BLaER1 treated with 17β-estradiol and CSF1 and Interleukin-3, amounts not matched to agents 10 nM and 100 nM (cell line): ENCODE measurements around the gene SBNO2.

Experiments used
- H3K27ac ChIP-seq, 11 experiments: shearing (Covaris generic); formaldehyde crosslinking; 2 replicates each; pipeline ENCODE4 v1.8.1; 2022
- H3K27me3 ChIP-seq, 11 experiments: shearing (Covaris generic); formaldehyde crosslinking; 2 replicates each; pipeline ENCODE4 v1.8.1; 2022
- H3K36me3 ChIP-seq, 11 experiments: shearing (Covaris generic); formaldehyde crosslinking; 2 replicates each; pipeline ENCODE4 v1.8.1; 2022
- H3K4me1 ChIP-seq, 10 experiments: shearing (Covaris generic); formaldehyde crosslinking; 2 replicates each; pipeline ENCODE4 v1.8.1; 2022
- H3K4me2 ChIP-seq, 11 experiments: shearing (Covaris generic); formaldehyde crosslinking; 2 replicates each; pipeline ENCODE4 v1.8.1; 2022
- H3K4me3 ChIP-seq, 10 experiments: shearing (Covaris generic); formaldehyde crosslinking; 2 replicates each; pipeline ENCODE4 v1.8.1; 2022
- H3K9ac ChIP-seq, 11 experiments: shearing (Covaris generic); formaldehyde crosslinking; 2 replicates each; pipeline ENCODE4 v1.8.1; 2022
- H3K9me3 ChIP-seq, 11 experiments: shearing (Covaris generic); formaldehyde crosslinking; replicated peaks in 1 of 11; 2 replicates each; pipeline ENCODE4 v1.8.1; 2022
- H4K20me1 ChIP-seq, 11 experiments: shearing (Covaris generic); formaldehyde crosslinking; 2 replicates each; pipeline ENCODE4 v1.8.1; 2022
- Cebpa-rat ChIP-seq, 11 experiments: shearing (Covaris generic); IDR thresholded peaks; 2 replicates each; pipeline ENCODE4 v1.8.1; 2022

Gene SBNO2

DNA sequence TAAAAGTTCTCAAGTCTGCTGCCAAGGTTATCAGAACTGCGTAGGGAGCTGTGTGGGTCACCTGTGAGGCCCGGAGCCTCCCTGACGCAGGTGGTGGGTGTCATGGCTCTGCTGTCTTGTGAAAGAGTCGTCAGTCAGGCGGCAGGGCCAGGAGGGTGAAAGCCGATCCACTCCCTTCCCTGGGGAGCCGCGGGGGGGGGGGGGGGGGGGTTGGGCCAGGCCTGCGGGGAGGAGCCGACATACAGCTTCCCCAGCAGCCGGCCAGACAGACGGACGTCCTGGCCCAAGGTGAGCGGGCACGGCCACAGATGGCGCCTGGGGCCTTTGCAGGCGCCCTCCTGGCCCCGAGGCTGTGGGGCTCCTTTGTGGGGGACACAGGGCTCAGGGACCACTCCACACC lies 12.4 kb downstream of the SBNO2 start:
- no peak overlapping the region for H3K4me3 ChIP-seq
- H3K27ac ChIP-seq: no peak overlapping the region
- peaks cover 77 to 92% (median 79%) of the 10 kb centered on the region in 11 experiments for H4K20me1 ChIP-seq
- peaks cover 54 to 77% (median 65%) of the 10 kb centered on the region in 10 experiments for H3K4me1 ChIP-seq
- H3K9ac ChIP-seq: no peak overlapping the region; a peak in 1 of 22 replicates
- TF ChIP-seq Cebpa-rat (IDR thresholded peaks at IDR 0.05): no peak
- peaks cover 0 to 28% (median 10%) of the 10 kb centered on the region in 11 experiments; a peak in 13 of 22 replicates for H3K36me3 ChIP-seq
- peak overlapping the region; percentile 41 to 76 (median 61); a peak in 18 of 22 replicates for H3K4me2 ChIP-seq
- H3K9me3 ChIP-seq: no peaks in the 10 kb centered on the region
- H3K27me3 ChIP-seq: no peaks in the 10 kb centered on the region

DNA sequence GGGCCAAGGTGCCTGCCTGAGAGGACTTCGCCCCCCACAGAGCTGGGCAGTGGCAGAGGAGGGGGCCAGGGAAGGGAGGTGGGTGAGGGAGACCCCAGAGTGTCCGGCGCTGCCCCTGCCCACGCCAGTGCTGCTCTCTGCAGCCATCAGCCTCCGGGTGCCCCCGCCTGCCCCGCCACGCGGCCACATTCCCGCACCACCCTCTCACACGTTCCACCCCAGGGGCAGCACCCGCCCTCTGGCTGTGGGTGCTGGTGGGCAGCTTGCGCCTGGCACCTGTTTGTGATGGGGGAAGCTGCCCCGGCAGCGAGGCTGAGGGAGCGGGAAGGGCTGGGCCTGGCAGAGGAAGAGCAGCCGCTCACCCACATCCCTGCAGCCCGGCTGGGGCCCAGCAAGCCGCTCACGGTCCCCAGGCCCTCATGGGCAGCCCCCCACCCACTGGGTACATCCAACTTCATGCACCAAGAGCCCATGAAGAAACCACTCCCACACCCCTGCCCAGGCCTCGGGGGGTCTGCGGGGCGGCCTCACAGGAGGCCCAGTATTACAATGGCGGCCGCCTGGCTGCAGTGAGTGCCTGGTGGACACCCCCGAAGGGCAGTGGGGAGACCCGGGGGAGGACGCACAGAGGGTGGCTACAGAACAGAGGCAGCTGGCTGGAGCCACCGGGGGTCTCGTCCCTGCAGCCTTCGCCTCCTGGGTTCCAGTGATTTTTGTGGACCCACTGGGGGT lies 14.0 kb downstream of the SBNO2 start:
- H3K4me2 ChIP-seq: peak overlapping the region in 10 of 11 experiments; percentile 1 to 75 (median 53); a peak in 16 of 22 replicates
- H3K4me3 ChIP-seq: no peak overlapping the region
- H3K9ac ChIP-seq: peak overlapping the region in 5 of 11 experiments; percentile 8 to 24 (median 18); a peak in 3 of 22 replicates
- no peak for TF ChIP-seq Cebpa-rat (IDR thresholded peaks at IDR 0.05)
- H3K27me3 ChIP-seq: no peaks in the 10 kb centered on the region
- peak overlapping the region in 1 of 11 experiments; percentile 15; a peak in 1 of 22 replicates for H3K27ac ChIP-seq
- no peaks in the 10 kb centered on the region for H3K9me3 ChIP-seq
- peaks cover 0 to 40% (median 18%) of the 10 kb centered on the region in 11 experiments; a peak in 15 of 22 replicates for H3K36me3 ChIP-seq
- H4K20me1 ChIP-seq: peaks cover 78 to 92% (median 81%) of the 10 kb centered on the region in 11 experiments
- H3K4me1 ChIP-seq: peaks cover 45 to 71% (median 60%) of the 10 kb centered on the region in 10 experiments

GRCh38 chr19:1158885-1159448 lies 15.1 kb downstream of the SBNO2 start:
- peaks cover 81 to 92% (median 86%) of the 10 kb centered on the region in 11 experiments for H4K20me1 ChIP-seq
- H3K27ac ChIP-seq: no peak overlapping the region
- peaks cover 44 to 71% (median 59%) of the 10 kb centered on the region in 10 experiments for H3K4me1 ChIP-seq
- H3K27me3 ChIP-seq: no peaks in the 10 kb centered on the region
- H3K4me2 ChIP-seq: peak overlapping the region in 1 of 11 experiments; percentile 28; a peak in 1 of 22 replicates
- peaks cover 5 to 51% (median 28%) of the 10 kb centered on the region in 11 experiments; a peak in 17 of 22 replicates for H3K36me3 ChIP-seq
- H3K9me3 ChIP-seq: no peaks in the 10 kb centered on the region
- no peak overlapping the region for H3K4me3 ChIP-seq
- TF ChIP-seq Cebpa-rat (IDR thresholded peaks at IDR 0.05): no peak
- H3K9ac ChIP-seq: no peak overlapping the region

DNA sequence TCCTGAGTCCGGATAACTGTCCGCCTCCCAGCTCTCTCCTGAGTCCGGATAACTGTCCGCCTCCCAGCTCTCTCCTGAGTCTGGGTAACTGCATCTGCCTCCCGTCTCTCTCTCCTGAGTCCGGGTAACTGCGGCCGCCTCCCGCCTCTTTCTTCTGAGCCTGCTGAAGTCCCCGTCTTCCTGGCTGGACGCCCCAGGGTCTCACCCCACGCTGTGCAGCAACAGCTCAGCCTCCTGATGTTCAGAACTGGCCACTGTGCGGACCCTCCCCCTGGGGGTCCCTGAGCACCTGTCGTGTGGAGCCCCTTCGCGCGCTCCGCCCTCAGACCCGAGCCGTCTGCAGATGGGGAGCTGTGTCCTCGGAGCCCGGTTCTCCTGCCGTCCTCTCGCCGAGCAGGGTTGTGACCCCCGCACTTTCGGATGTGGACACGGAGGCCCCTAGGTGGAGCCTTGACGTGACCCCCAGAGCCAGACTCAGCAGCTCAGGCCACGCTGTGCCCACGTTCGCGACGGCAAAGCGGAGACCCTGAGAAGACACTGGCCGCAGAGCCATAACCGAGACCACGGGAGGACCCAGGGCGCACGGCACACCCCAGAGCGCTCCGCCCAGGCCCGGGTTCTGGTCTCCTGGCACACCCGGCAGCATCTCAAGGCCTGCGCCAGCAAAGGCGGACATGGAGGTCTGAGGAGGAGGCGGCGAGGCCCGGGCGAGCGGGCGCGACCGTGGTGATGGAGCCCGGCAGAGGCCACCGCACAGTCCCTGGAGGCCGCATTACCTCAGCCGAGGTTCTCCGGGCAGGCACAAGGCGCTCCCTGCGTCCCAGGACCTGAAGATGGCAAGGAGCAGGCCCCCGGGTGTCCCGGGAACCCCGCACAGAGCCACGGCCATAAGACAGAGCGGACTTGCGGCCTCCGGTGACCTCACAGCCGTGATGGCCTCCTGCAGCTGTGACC lies 15.9 kb downstream of the SBNO2 start:
- no peak for TF ChIP-seq Cebpa-rat (IDR thresholded peaks at IDR 0.05)
- peaks cover 76 to 92% (median 86%) of the 10 kb centered on the region in 11 experiments for H4K20me1 ChIP-seq

DNA sequence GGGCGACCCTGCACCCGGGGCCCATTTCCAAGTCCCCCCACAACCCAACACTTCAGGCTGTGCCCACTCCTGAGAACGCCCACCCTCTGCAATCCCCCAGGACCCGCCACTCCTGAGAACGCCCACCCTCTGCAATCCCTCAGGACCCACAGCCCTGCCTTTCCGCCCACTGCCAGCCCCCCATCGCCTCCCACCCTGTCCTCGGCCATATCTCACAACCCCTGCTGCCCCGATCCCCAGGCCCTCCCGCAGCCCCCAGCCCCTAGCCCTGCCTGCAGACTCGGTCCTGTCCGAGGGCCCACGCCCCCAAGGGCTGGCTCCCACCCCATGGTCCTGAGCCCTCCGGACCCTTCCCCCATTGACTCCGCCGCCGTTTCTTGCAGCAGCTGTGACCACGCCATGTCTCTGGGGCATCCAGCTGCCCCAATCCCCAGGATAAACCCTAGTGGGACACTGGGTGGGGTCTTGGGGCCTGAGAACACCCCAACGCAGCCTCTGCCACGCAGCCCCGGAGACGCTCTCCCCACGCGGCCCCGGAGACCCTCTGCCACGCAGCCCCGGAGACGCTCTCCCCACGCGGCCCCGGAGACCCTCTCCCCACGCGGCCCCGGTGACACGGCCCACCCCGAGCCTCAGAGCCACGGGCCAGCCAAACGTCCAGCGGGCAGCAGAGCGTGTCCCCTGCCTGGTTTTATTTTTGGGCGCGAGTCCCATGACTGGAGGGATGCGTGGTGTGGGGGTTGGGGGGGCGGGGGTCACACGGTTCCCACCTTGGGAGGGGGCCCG lies 17.0 kb downstream of the SBNO2 start:
- H3K27me3 ChIP-seq: no peaks in the 10 kb centered on the region
- H3K4me1 ChIP-seq: peaks cover 25 to 53% (median 42%) of the 10 kb centered on the region in 10 experiments
- H4K20me1 ChIP-seq: peaks cover 66 to 92% (median 85%) of the 10 kb centered on the region in 11 experiments
- H3K27ac ChIP-seq: no peak overlapping the region
- H3K4me2 ChIP-seq: peak overlapping the region in 3 of 11 experiments; percentile 16 to 73 (median 68); a peak in 2 of 22 replicates
- H3K9me3 ChIP-seq: no peaks in the 10 kb centered on the region
- no peak overlapping the region for H3K9ac ChIP-seq
- H3K36me3 ChIP-seq: peaks cover 20 to 70% (median 46%) of the 10 kb centered on the region in 11 experiments
- H3K4me3 ChIP-seq: no peak overlapping the region
- TF ChIP-seq Cebpa-rat (IDR thresholded peaks at IDR 0.05): no peak

More for the DNA sequence above, 15.9 kb downstream of the SBNO2 start:
- H3K4me3 ChIP-seq: no peak overlapping the region
- H3K4me1 ChIP-seq: peaks cover 36 to 63% (median 52%) of the 10 kb centered on the region in 10 experiments
- H3K27me3 ChIP-seq: no peaks in the 10 kb centered on the region
- H3K9me3 ChIP-seq: no peaks in the 10 kb centered on the region
- H3K4me2 ChIP-seq: peak overlapping the region in 7 of 11 experiments; percentile 14 to 44 (median 26); a peak in 11 of 22 replicates
- H3K36me3 ChIP-seq: peaks cover 9 to 59% (median 35%) of the 10 kb centered on the region in 11 experiments; a peak in 17 of 22 replicates
- no peak overlapping the region; a peak in 1 of 22 replicates for H3K9ac ChIP-seq
- H3K27ac ChIP-seq: no peak overlapping the region

DNA sequence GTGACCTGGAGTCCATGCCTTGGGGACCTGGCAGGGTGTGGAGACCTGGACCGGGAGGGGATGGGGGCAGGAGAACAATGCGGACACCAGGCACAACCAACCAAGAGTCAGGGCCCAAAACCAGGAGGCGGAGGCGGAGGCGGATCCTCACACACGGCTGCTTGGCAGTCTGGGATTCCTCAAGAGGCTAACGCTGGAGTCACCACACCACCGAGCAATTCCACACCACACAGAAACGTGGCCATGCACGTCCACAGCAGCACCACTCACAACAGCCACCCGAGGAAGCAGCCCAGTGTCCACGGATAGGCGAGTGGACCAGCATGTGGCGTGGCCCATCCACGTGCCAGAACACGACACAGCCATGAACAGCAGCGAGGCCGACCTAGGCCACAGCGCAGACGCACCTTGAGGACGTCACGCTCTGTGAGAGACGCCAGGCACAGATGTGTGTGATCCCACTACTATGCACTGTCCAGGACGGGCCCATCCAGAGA lies 17.7 kb downstream of the SBNO2 start:
- Histone ChIP-seq H3K9ac (peak overlapping the region in 2 of 11 experiments; percentile 49 to 70; a peak in 3 of 22 replicates), H3K9me3 (no peaks in the 10 kb centered on the region), H3K4me3 (no peak overlapping the region), H3K27ac (peak overlapping the region in 3 of 11 experiments; percentile 45 to 68 (median 66); a peak in 2 of 22 replicates), H3K4me1 (peaks cover 22 to 52% (median 39%) of the 10 kb centered on the region in 10 experiments), H4K20me1 (peaks cover 65 to 92% (median 86%) of the 10 kb centered on the region in 11 experiments), H3K27me3 (no peaks in the 10 kb centered on the region), H3K4me2 (peak overlapping the region in 3 of 11 experiments; percentile 60 to 73 (median 68); a peak in 6 of 22 replicates), H3K36me3 (peaks cover 26 to 77% (median 53%) of the 10 kb centered on the region in 11 experiments)
- no peak for TF ChIP-seq Cebpa-rat (IDR thresholded peaks at IDR 0.05)

DNA sequence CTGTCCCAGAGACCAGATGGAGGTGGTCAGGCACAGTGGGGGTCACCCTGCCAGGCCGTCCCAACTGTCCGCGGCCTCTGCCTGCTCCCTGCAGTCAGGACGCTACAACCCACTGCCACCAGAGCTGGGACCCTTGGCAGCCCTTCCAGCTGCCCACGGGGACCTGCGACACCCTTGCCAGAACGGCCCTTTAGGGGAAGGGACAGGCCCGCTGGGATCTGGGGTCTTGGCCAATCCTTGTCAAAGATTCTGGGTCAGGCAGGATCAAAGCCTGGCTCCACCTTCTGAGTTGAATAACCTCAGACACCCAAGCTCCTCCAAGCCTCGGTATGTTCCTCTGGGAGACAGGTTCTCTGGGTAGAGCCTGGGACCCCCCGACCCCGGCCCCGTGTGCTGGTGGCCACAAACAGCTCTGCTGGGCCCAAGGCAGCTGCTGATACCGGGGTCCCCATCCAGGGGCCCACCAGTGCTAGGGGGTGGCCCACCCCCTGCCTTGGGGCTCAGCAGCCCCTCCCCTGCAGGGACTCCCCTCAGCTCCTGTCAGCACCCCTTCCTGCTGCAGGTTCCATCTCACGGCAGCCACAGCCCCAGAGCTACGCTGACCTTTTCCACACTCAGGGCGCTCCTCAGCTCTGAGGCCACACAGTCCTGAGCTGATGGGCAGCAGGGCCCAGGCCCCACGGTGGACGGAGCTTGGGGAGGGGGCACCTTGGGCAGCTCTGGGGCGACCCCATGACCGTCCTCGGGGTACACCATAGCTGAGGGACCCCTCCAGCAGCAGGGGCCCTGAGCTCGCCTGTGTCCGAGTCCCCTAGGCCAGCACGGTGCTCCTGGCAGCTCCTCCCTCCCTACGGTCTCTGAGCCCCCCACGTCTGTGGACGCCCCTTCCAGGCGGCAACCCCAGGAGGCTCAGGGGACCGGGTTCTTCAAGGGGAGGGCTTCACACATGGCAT lies 18.4 kb downstream of the SBNO2 start:
- no peak for TF ChIP-seq Cebpa-rat (IDR thresholded peaks at IDR 0.05)
- Histone ChIP-seq H3K27ac (peak overlapping the region in 5 of 11 experiments; percentile 8 to 68 (median 45); a peak in 6 of 22 replicates), H3K4me3 (no peak overlapping the region), H3K27me3 (no peaks in the 10 kb centered on the region), H3K9me3 (no peaks in the 10 kb centered on the region), H3K4me2 (peak overlapping the region in 4 of 11 experiments; percentile 18 to 73 (median 64); a peak in 6 of 22 replicates), H3K4me1 (peaks cover 20 to 52% (median 39%) of the 10 kb centered on the region in 10 experiments), H3K9ac (peak overlapping the region in 4 of 11 experiments; percentile 5 to 70 (median 32); a peak in 5 of 22 replicates), H4K20me1 (peaks cover 71 to 97% (median 91%) of the 10 kb centered on the region in 11 experiments), H3K36me3 (peaks cover 27 to 83% (median 59%) of the 10 kb centered on the region in 11 experiments)
